Measurements from ENCODE around the gene FOLR1. TPM values are rescaled to one million over a fixed set of nuclear protein-coding genes. Genes with fewer than 3 reads are reported as not detected.
A peak's percentile ranks its signal among the peaks of the same experiment; 100 is the strongest.

FOLR1 gene
- total RNA-seq, 2 donors from 2014 or later = 0.52 to 3.0 TPM

DNA sequence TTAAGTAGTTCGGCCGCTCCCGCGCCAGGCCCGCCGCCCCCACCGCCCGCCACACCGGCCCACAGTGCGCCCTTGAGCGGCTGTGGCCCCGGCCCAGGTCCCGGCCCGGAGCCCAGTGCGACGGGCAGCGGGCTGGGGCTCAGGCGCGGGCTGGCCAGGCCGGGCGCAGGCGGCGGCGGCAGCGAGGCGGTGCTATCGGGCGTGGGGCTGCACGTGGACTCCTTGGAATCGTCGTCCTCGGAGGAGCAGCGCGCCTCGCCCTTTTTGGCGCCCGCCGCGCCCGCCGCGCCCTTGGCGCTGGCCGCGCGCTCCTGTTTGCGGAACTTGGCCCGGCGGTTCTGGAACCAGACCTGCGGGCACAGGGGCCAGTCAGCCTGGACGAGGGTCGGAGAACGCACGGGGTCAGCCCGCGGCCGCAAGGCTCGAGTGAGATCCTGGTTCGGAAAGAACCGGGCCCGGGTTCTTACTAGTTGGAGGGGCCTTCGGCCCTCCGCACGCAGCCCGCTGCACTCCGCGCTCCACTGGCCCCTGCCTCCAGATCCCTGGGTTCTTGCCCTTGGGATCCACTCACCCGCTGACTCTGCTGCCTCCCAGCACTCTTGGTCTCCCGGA lies 48.0 kb downstream of the FOLR1 start:
- DNase-seq (peak; percentile 55 to 63 (median 62)), ATAC-seq (peak; percentile 66)
- Histone ChIP-seq H3K4me3 (no peak overlapping the region), H3K9me3 (no peaks in the 10 kb centered on the region), H3K4me1 (peaks cover 30% of the 10 kb centered on the region), H3K27me3 (peaks cover 0 to 38% of the 10 kb centered on the region in 2 donors), H3K27ac (no peak overlapping the region), H3K36me3 (replicated peaks in 1 of 2; ENCODE audit: insufficient read depth in 1 of 2, low read depth in 2 of 2) (no peaks in the 10 kb centered on the region)
- TF ChIP-seq POLR2A (IDR thresholded peaks at IDR 0.05) = no peak
- TF ChIP-seq, protein P1, sequence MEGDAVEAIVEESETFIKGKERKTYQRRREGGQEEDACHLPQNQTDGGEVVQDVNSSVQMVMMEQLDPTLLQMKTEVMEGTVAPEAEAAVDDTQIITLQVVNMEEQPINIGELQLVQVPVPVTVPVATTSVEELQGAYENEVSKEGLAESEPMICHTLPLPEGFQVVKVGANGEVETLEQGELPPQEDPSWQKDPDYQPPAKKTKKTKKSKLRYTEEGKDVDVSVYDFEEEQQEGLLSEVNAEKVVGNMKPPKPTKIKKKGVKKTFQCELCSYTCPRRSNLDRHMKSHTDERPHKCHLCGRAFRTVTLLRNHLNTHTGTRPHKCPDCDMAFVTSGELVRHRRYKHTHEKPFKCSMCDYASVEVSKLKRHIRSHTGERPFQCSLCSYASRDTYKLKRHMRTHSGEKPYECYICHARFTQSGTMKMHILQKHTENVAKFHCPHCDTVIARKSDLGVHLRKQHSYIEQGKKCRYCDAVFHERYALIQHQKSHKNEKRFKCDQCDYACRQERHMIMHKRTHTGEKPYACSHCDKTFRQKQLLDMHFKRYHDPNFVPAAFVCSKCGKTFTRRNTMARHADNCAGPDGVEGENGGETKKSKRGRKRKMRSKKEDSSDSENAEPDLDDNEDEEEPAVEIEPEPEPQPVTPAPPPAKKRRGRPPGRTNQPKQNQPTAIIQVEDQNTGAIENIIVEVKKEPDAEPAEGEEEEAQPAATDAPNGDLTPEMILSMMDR (IDR thresholded peaks at IDR 0.05) = peak in 2 of 7 experiments; percentile 33 to 34
- intact Hi-C loops (cut with DNase I) = no loop called here
- 3 to 9% methylated on average over 8 to 65 of the region's 69 CpGs for WGBS, 2 donors

DNA sequence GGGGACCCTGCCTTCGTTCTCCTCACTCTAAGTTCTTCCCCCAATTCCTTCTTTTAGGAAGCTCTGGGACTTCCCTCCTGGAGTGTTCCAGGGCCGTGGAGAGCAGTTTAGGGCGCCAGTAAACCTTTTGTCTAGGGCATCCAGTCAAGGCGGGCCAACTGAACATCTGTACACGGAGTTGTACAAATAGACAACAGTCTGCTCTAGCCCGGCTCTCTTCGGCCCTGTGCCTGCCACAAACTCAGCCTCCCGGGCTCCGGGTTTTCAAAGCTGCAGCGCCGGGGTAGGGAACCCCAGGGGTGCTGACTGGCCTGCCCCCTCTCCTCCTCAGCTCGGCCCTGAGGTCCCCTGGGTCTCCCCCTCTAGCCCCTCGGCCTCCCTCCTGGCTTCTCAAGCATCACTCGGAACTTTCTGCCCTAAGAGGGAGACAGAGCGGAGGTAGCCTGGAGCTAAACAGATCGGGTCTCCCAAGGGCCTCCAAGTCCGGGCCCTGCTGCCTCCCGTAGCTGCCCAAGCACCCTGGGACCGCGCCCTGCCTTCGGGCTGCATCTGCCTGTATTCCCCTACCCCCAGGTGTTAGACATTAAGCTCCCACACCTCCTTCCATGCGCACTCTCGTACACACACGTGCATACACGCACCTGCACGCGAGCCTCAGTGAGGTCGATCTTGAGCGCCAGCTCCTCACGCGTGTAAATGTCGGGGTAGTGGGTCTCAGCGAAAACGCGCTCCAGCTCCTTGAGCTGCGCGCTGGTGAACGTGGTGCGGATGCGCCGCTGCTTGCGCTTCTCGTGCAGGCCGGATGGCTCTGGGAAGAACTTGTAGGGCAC lies 48.7 kb downstream of the FOLR1 start:
- Histone ChIP-seq H3K4me1 (peaks cover 30% of the 10 kb centered on the region), H3K27ac (no peak overlapping the region)
- no peak for ATAC-seq

DNA sequence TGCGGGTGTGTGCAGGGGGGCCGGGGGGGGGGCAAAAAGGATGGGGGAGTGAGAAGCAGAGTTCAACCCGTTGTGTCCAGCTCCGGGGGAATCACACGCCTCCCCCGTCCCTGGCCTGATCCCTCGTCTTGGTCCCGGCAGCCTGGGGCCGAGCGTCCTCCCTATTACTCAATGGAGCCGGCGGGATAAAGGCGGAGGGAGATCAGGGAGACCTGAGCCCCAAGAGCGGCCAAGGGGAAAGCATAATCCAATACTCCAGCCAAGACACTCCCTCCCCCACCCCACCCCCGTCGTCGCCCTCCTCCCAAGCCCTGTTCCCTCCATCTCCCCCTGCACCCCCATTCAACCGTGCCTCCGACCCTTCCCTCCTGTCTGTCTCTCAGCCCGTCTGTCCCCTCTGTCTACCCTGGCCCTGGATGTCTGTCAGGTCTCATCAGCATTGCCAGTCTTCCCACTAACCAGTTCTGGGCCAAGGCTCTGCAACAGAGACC lies 49.4 kb downstream of the FOLR1 start:
- Histone ChIP-seq H3K9me3 (no peaks in the 10 kb centered on the region), H3K27me3 (peaks cover 0 to 40% of the 10 kb centered on the region in 2 donors), H3K4me3 (no peak overlapping the region), H3K27ac (no peak overlapping the region), H3K36me3 (replicated peaks in 1 of 2; ENCODE audit: insufficient read depth in 1 of 2, low read depth in 2 of 2) (no peaks in the 10 kb centered on the region), H3K4me1 (peaks cover 30% of the 10 kb centered on the region)
- 26 to 38% methylated on average over 17 to 19 of the region's 20 CpGs for WGBS, 2 donors
- no peak for TF ChIP-seq POLR2A (IDR thresholded peaks at IDR 0.05)
- TF ChIP-seq, protein P1 (IDR thresholded peaks at IDR 0.05) = no peak
- DNase-seq = no peak
- intact Hi-C loops (cut with DNase I) = no loop called here
- ATAC-seq = no peak

More for the DNA sequence above, 48.7 kb downstream of the FOLR1 start:
- no peaks in the 10 kb centered on the region for H3K9me3 ChIP-seq
- DNase-seq = peak in 1 of 4 donors; percentile 16
- whole genome bisulfite sequencing, 2 donors = 9 to 14% methylated on average over 16 to 38 of the region's 44 CpGs
- H3K4me3 ChIP-seq = no peak overlapping the region
- no peaks in the 10 kb centered on the region for H3K36me3 ChIP-seq (replicated peaks in 1 of 2; ENCODE audit: insufficient read depth in 1 of 2, low read depth in 2 of 2)
- H3K27me3 ChIP-seq = peaks cover 0 to 40% of the 10 kb centered on the region in 2 donors
- intact Hi-C loops (cut with DNase I) = no loop called here
- TF ChIP-seq, protein P1 (IDR thresholded peaks at IDR 0.05) = no peak
- no peak for TF ChIP-seq POLR2A (IDR thresholded peaks at IDR 0.05)

DNA sequence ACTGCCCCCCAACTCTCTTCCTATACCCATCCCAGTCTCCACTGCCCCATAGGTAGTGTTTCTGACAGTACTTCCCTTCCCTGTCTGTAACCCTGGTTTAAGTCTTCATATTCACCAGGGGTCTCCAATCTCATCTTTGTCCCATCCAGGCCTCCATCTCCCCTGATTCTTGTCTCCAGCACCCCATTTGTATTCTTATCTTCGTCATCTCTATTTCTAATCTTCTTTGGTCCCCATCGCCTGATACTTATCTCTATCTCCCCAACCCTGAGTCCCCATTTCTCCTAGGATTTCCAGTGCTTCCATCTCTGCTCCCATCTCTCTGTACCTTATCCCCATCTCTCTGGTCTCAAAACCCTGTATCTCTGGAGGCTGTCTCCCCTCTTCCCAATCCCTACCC lies 50.2 kb downstream of the FOLR1 start:
- Histone ChIP-seq H3K9me3 (no peaks in the 10 kb centered on the region), H3K4me1 (peaks cover 30% of the 10 kb centered on the region), H3K4me3 (no peak overlapping the region), H3K27me3 (peaks cover 0 to 40% of the 10 kb centered on the region in 2 donors), H3K36me3 (replicated peaks in 1 of 2; ENCODE audit: insufficient read depth in 1 of 2, low read depth in 2 of 2) (no peaks in the 10 kb centered on the region), H3K27ac (no peak overlapping the region)
- 73 to 94% methylated on average over 2 of the region's 2 CpGs for WGBS, 2 donors
- no peak for DNase-seq
- ATAC-seq = no peak
- intact Hi-C loops (cut with DNase I) = no loop called here
- TF ChIP-seq, protein P1 (IDR thresholded peaks at IDR 0.05) = no peak
- TF ChIP-seq POLR2A (IDR thresholded peaks at IDR 0.05) = no peak

Measured in body of pancreas (tissue), 4 donors.